Thoracic aorta (tissue), 2 donors: ENCODE measurements around the gene HEATR5A. TPM values are rescaled to one million over a fixed set of nuclear protein-coding genes. Genes with fewer than 3 reads are reported as not detected.

Experiments used
- ATAC-seq: fragments of 150-250 bp; one replicate; pipeline ENCODE4 v1.8.0; 2017; ENCODE audit warnings: low read depth; ENCODE audit not compliant: insufficient number of reproducible peaks, low FRiP score
- DNase-seq: peaks from one replicate; pipeline ENCODE4 v3.0.0-alpha.2; 2020; ENCODE audit warnings: low spot score
- H3K27ac ChIP-seq, 2 donors: fragments of 200-600 bp; sonication (generic); 1 replicate in 1 of 2; 2 replicates in 1 of 2; pipeline ENCODE4 v1.5.1; 2016; ENCODE audit warnings: mild to moderate bottlenecking in 2 of 2, moderate library complexity in 2 of 2
- H3K27me3 ChIP-seq: fragments of 200-600 bp; sonication (generic); replicated peaks from 2 replicates; pipeline ENCODE4 v1.6.0; 2016; ENCODE audit warnings: mild to moderate bottlenecking; ENCODE audit not compliant: insufficient read depth
- H3K36me3 ChIP-seq: fragments of 200-600 bp; sonication (generic); one replicate; pipeline ENCODE4 v1.5.1; 2016
- H3K4me1 ChIP-seq, 2 donors: fragments of 200-600 bp; sonication (generic); 1 replicate in 1 of 2; 2 replicates in 1 of 2; pipeline versions ENCODE4 v1.5.1 to v1.6.0; 2016; ENCODE audit warnings: low read depth in 2 of 2, mild to moderate bottlenecking in 1 of 2; ENCODE audit not compliant: control insufficient read depth in 1 of 2
- H3K4me3 ChIP-seq: fragments of 200-600 bp; sonication (generic); 2 replicates; pipeline ENCODE4 v1.5.1; 2016; ENCODE audit warnings: mild to moderate bottlenecking
- H3K9me3 ChIP-seq: fragments of 200-600 bp; sonication (generic); 2 replicates; pipeline ENCODE4 v1.5.1; 2016
- CTCF ChIP-seq: fragments of 200-600 bp; sonication (generic); IDR thresholded peaks from one replicate; pipeline ENCODE4 v1.5.1; 2019; ENCODE audit warnings: antibody characterized with exemption
- total RNA-seq, 2 donors: library from RNA; depleted of rRNA; stranded (reverse); fragments of >200 nt; gene quantifications; one replicate each; pipeline versions ENCODE4 v1.1.0 to v1.2.3, GENCODE V29; 2016

The HEATR5A gene
- total RNA-seq, 2 donors from 2014 or later, result 39.1 to 43.6 TPM

- Histone ChIP-seq H3K9me3 (no peaks in the 10 kb centered on the region), H3K27me3 (no peaks in the 10 kb centered on the region), H3K36me3 (peaks cover 8% of the 10 kb centered on the region), H3K27ac (no peak overlapping the region), H3K4me3 (no peak overlapping the region), H3K4me1 (peaks cover 5 to 8% of the 10 kb centered on the region in 2 donors)
- TF ChIP-seq CTCF, result no peak
- DNase-seq (no peak), ATAC-seq (no peak)
Observed at GRCh38 chr14:31297701-31298344, 122.5 kb downstream of the HEATR5A start.

- H3K4me3 ChIP-seq, result no peak overlapping the region
- TF ChIP-seq CTCF, result no peak
- H3K9me3 ChIP-seq, result no peaks in the 10 kb centered on the region
- DNase-seq (no peak), ATAC-seq (no peak)
- H3K36me3 ChIP-seq, result peaks cover 7% of the 10 kb centered on the region
- H3K4me1 ChIP-seq, result peaks cover 5 to 8% of the 10 kb centered on the region in 2 donors
- no peak overlapping the region for H3K27ac ChIP-seq
- H3K27me3 ChIP-seq, result no peaks in the 10 kb centered on the region
Observed at GRCh38 chr14:31297112-31297511, 123.2 kb downstream of the HEATR5A start.

- ATAC-seq, result no peak
Observed at GRCh38 chr14:31294746-31295405, 125.5 kb downstream of the HEATR5A start.

GRCh38 chr14:31292937-31293616 is 127.3 kb downstream of the HEATR5A start:
- Histone ChIP-seq H3K36me3 (peaks cover 3% of the 10 kb centered on the region), H3K27ac (no peak overlapping the region), H3K27me3 (no peaks in the 10 kb centered on the region), H3K9me3 (no peaks in the 10 kb centered on the region), H3K4me1 (peaks cover 5 to 8% of the 10 kb centered on the region in 2 donors), H3K4me3 (no peak overlapping the region)
- DNase-seq (no peak), ATAC-seq (no peak)
- TF ChIP-seq CTCF, result no peak

More at GRCh38 chr14:31294746-31295405, 125.5 kb downstream of the HEATR5A start:
- TF ChIP-seq CTCF, result no peak
- H3K27me3 ChIP-seq, result no peaks in the 10 kb centered on the region
- H3K9me3 ChIP-seq, result no peaks in the 10 kb centered on the region
- H3K4me1 ChIP-seq, result peaks cover 5 to 8% of the 10 kb centered on the region in 2 donors
- peaks cover 3% of the 10 kb centered on the region for H3K36me3 ChIP-seq
- no peak overlapping the region for H3K27ac ChIP-seq
- no peak for DNase-seq
- no peak overlapping the region for H3K4me3 ChIP-seq

- Histone ChIP-seq H3K4me1 (peaks cover 5 to 8% of the 10 kb centered on the region in 2 donors), H3K4me3 (no peak overlapping the region), H3K27ac (no peak overlapping the region), H3K36me3 (peaks cover 3% of the 10 kb centered on the region), H3K9me3 (no peaks in the 10 kb centered on the region), H3K27me3 (no peaks in the 10 kb centered on the region)
- DNase-seq (no peak), ATAC-seq (no peak)
- no peak for TF ChIP-seq CTCF
Observed at GRCh38 chr14:31291210-31291609, 129.1 kb downstream of the HEATR5A start.
